ENCODE results near the gene TULP4.

DNA sequence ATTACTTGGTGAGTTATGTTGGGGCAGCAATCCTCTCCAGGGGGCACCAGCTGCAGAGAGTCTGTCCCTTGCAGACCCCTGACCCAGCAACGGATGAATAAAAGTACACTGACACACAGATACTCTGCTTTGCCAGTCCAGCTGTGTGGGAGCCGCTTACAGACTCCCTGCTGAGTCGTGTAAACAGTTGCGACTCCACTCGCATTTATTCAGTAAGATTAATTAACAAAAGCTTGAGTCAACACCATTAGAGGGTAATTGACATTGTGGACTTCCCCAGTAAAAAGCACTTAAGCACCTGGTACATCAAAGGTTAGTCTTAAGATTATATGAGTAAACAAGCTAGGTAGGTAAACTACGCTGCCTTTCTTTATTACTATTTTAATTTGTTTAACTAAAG, 155.7 kb downstream of the TULP4 start:
- TF ChIP-seq, protein P1, sequence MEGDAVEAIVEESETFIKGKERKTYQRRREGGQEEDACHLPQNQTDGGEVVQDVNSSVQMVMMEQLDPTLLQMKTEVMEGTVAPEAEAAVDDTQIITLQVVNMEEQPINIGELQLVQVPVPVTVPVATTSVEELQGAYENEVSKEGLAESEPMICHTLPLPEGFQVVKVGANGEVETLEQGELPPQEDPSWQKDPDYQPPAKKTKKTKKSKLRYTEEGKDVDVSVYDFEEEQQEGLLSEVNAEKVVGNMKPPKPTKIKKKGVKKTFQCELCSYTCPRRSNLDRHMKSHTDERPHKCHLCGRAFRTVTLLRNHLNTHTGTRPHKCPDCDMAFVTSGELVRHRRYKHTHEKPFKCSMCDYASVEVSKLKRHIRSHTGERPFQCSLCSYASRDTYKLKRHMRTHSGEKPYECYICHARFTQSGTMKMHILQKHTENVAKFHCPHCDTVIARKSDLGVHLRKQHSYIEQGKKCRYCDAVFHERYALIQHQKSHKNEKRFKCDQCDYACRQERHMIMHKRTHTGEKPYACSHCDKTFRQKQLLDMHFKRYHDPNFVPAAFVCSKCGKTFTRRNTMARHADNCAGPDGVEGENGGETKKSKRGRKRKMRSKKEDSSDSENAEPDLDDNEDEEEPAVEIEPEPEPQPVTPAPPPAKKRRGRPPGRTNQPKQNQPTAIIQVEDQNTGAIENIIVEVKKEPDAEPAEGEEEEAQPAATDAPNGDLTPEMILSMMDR (IDR thresholded peaks at IDR 0.05) = no peak
- TF ChIP-seq POLR2AphosphoS5 (IDR thresholded peaks at IDR 0.05) = no peak
- no peak for TF ChIP-seq EP300 (IDR thresholded peaks at IDR 0.05)
- no peak for TF ChIP-seq POLR2A (IDR thresholded peaks at IDR 0.05)

All from upper lobe of left lung (tissue), 4 donors.